GM12878 (cell line): Measurements from ENCODE around the gene TBC1D10A. TPM values are rescaled to one million over a fixed set of nuclear protein-coding genes. Genes with fewer than 3 reads are reported as not detected.

Experiments
- BCL11A ChIP-seq: IDR thresholded peaks from 2 replicates; pipeline ENCODE4 v1.6.1; 2011; ENCODE audit warnings: low read depth, low read length
- CBFB ChIP-seq: IDR thresholded peaks from 2 replicates; pipeline ENCODE4 v1.6.1; 2016; ENCODE audit warnings: antibody characterized with exemption, low read depth
- HDAC6 ChIP-seq: fragments of 200-600 bp; sonication (generic); IDR thresholded peaks from one replicate; pipeline ENCODE4 v1.8.0; 2017; ENCODE audit warnings: antibody characterized with exemption; ENCODE audit not compliant: unreplicated experiment
- KLF5 ChIP-seq: fragments of 450-650 bp; IDR thresholded peaks from 2 replicates; pipeline ENCODE4 v1.6.1; 2014; ENCODE audit warnings: mild to moderate bottlenecking; ENCODE audit not compliant: partially characterized antibody
- MYB ChIP-seq: fragments of 150-350 bp; IDR thresholded peaks from 2 replicates; pipeline ENCODE4 v1.6.1; 2014; ENCODE audit warnings: mild to moderate bottlenecking, low read depth, low read length, borderline replicate concordance
- NFXL1 ChIP-seq: fragments of 450-650 bp; IDR thresholded peaks from 2 replicates; pipeline ENCODE4 v1.6.1; 2017; ENCODE audit warnings: antibody characterized with exemption, mild to moderate bottlenecking, borderline replicate concordance
- NFYA ChIP-seq: IDR thresholded peaks from 2 replicates; pipeline ENCODE4 v1.6.1; 2011; ENCODE audit warnings: low read depth, mild to moderate bottlenecking, low read length, improper control_type of control experiment, borderline replicate concordance
- NFYB ChIP-seq: IDR thresholded peaks from 2 replicates; pipeline ENCODE4 v1.6.1; 2011; ENCODE audit warnings: low read depth, mild to moderate bottlenecking, low read length, improper control_type of control experiment, moderate library complexity; ENCODE audit not compliant: insufficient read depth
- RCOR1 ChIP-seq: conservative IDR thresholded peaks from 2 replicates; pipeline ENCODE4 v1.6.1; 2012; ENCODE audit warnings: low read depth, low read length, improper control_type of control experiment
- SMAD5 ChIP-seq: IDR thresholded peaks from 2 replicates; pipeline ENCODE4 v1.6.1; 2016; ENCODE audit warnings: antibody characterized with exemption, low read depth
- SMC3 ChIP-seq: IDR thresholded peaks from 2 replicates; pipeline ENCODE4 v1.6.1; 2011; ENCODE audit warnings: low read length, improper control_type of control experiment, borderline replicate concordance
- TCF3 ChIP-seq: IDR thresholded peaks from 2 replicates; pipeline ENCODE4 v1.6.1; 2012; ENCODE audit warnings: low read depth, mild to moderate bottlenecking, low read length, borderline replicate concordance; ENCODE audit not compliant: insufficient read depth
- WRNIP1 ChIP-seq: IDR thresholded peaks from 2 replicates; pipeline ENCODE4 v1.6.1; 2011; ENCODE audit warnings: low read depth, low read length, improper control_type of control experiment, borderline replicate concordance
- ZNF274 ChIP-seq: IDR thresholded peaks from one replicate; pipeline ENCODE4 v1.8.0; 2011; ENCODE audit not compliant: insufficient read length, insufficient read depth
- ZNF687 ChIP-seq: fragments of 450-650 bp; IDR thresholded peaks from 2 replicates; pipeline ENCODE4 v1.6.1; 2017; ENCODE audit warnings: mild to moderate bottlenecking, moderate library complexity
- polyA plus RNA-seq, 11 experiments: library from polyadenylated mRNA; depleted of rRNA in 4 of 11; unstranded in 6 of 11; stranded (reverse) in 5 of 11; fragments of >200 nt; fragmentation: Nextera tagmentation in 4 of 11; fragmentation: Illumina TruSeq in 1 of 11; extraction: Ambion mirVana in 4 of 11; extraction: Trizol in 1 of 11; gene quantifications; 1 replicate in 1 of 11; 2 replicates in 10 of 11; pipeline versions ENCODE4 v1.2.1 to v1.2.3, GENCODE V29; 2011 to 2016; ENCODE audit warnings: inconsistent platforms in 2 of 11, missing spikeins in 2 of 11, low read depth in 1 of 11
- total RNA-seq, 4 experiments: library from RNA; depleted of rRNA in 3 of 4; stranded (reverse); fragments of >200 nt in 3 of 4; fragmentation: Illumina TruSeq in 1 of 4; extraction: Trizol in 1 of 4; gene quantifications; 2 replicates each; pipeline versions ENCODE4 v1.2.1 to v1.2.3, GENCODE V29; 2013 to 2021
- TF ChIP-seq, protein P1 (sequence below): fragments of 150-350 bp; IDR thresholded peaks from 2 replicates; pipeline ENCODE4 v1.6.1; 2016; ENCODE audit warnings: low read depth, low read length
- TF ChIP-seq, protein P2 (sequence below): fragments of 450-650 bp; IDR thresholded peaks from 2 replicates; pipeline ENCODE4 v1.6.1; 2018; ENCODE audit warnings: borderline replicate concordance, mild to moderate bottlenecking; ENCODE audit not compliant: partially characterized antibody
- TF ChIP-seq, protein P3 (sequence below): IDR thresholded peaks from 2 replicates; pipeline ENCODE4 v1.6.1; 2011; ENCODE audit warnings: low read depth, mild to moderate bottlenecking, low read length, moderate library complexity, borderline replicate concordance; ENCODE audit errors: extremely low read depth

The TBC1D10A gene
- total and polyA plus RNA-seq, 10 of the 15 experiments (the other 5 are each of a cell fraction or from before 2014, with no cell fraction given): 0.27 to 25.7 (median 15.3) TPM

GRCh38 chr22:30326706-30327362 lies at the start of gene TBC1D10A (continued):
- TF ChIP-seq, protein P1, sequence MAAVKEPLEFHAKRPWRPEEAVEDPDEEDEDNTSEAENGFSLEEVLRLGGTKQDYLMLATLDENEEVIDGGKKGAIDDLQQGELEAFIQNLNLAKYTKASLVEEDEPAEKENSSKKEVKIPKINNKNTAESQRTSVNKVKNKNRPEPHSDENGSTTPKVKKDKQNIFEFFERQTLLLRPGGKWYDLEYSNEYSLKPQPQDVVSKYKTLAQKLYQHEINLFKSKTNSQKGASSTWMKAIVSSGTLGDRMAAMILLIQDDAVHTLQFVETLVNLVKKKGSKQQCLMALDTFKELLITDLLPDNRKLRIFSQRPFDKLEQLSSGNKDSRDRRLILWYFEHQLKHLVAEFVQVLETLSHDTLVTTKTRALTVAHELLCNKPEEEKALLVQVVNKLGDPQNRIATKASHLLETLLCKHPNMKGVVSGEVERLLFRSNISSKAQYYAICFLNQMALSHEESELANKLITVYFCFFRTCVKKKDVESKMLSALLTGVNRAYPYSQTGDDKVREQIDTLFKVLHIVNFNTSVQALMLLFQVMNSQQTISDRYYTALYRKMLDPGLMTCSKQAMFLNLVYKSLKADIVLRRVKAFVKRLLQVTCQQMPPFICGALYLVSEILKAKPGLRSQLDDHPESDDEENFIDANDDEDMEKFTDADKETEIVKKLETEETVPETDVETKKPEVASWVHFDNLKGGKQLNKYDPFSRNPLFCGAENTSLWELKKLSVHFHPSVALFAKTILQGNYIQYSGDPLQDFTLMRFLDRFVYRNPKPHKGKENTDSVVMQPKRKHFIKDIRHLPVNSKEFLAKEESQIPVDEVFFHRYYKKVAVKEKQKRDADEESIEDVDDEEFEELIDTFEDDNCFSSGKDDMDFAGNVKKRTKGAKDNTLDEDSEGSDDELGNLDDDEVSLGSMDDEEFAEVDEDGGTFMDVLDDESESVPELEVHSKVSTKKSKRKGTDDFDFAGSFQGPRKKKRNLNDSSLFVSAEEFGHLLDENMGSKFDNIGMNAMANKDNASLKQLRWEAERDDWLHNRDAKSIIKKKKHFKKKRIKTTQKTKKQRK: no peak
- TF ChIP-seq ZNF274 (no peak), CBFB (no peak), SMAD5 (no peak; the same call in 1 of the 2 replicates), NFXL1 (no peak), TCF3 (no peak), NFYB (peak; percentile 70; the same call in 1 of the 2 replicates), SMC3 (no peak), MYB (no peak), WRNIP1 (no peak), NFYA (no peak), KLF5 (no peak), ZNF687 (no peak), RCOR1 (no peak), HDAC6 (no peak), BCL11A (no peak)
- TF ChIP-seq, protein P2, sequence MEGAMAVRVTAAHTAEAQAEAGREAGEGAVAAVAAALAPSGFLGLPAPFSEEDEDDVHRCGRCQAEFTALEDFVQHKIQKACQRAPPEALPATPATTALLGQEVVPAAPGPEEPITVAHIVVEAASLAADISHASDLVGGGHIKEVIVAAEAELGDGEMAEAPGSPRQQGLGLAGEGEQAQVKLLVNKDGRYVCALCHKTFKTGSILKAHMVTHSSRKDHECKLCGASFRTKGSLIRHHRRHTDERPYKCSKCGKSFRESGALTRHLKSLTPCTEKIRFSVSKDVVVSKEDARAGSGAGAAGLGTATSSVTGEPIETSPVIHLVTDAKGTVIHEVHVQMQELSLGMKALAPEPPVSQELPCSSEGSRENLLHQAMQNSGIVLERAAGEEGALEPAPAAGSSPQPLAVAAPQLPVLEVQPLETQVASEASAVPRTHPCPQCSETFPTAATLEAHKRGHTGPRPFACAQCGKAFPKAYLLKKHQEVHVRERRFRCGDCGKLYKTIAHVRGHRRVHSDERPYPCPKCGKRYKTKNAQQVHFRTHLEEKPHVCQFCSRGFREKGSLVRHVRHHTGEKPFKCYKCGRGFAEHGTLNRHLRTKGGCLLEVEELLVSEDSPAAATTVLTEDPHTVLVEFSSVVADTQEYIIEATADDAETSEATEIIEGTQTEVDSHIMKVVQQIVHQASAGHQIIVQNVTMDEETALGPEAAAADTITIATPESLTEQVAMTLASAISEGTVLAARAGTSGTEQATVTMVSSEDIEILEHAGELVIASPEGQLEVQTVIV: peak; percentile 31
- TF ChIP-seq, protein P3, sequence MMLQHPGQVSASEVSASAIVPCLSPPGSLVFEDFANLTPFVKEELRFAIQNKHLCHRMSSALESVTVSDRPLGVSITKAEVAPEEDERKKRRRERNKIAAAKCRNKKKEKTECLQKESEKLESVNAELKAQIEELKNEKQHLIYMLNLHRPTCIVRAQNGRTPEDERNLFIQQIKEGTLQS: no peak
